ENCODE measurements around the gene IL11RA.

The IL11RA gene

GRCh38 chr9:34691936-34692315 lies 39.9 kb downstream of the IL11RA start:
- Histone ChIP-seq H3K27me3 (ENCODE audit: insufficient read depth, low read length) (no peaks in the 10 kb centered on the region), H2AFZ (ENCODE audit: low read length) (no peak overlapping the region), H3F3A (ENCODE audit: insufficient read depth, low read length) (no peaks in the 10 kb centered on the region), H3K79me2 (ENCODE audit: insufficient read depth, low read length) (no peaks in the 10 kb centered on the region), H3K4me2 (ENCODE audit: low read length) (no peak overlapping the region), H3K9me2 (ENCODE audit: low read depth, low read length) (no peaks in the 10 kb centered on the region), H3K27ac (ENCODE audit: low read depth, low read length, poor library complexity, severe bottlenecking) (no peak overlapping the region), H3K36me3 (ENCODE audit: insufficient read depth, low read length) (no peaks in the 10 kb centered on the region), H3K9ac (ENCODE audit: low read length) (no peak overlapping the region), H3K4me3 (ENCODE audit: low read depth, low read length, poor library complexity, severe bottlenecking) (no peak overlapping the region), H4K20me1 (ENCODE audit: insufficient read depth, low read length) (no peaks in the 10 kb centered on the region), H3K9me3 (ENCODE audit: low read length) (no peaks in the 10 kb centered on the region), H3K4me1 (ENCODE audit: insufficient read depth, low read length, severe bottlenecking) (no peaks in the 10 kb centered on the region)
- TF ChIP-seq EZH2 (IDR thresholded peaks at IDR 0.05; ENCODE audit: borderline replicate concordance, low read length) (no peak), CTCF (IDR thresholded peaks at IDR 0.05; ENCODE audit: low read length) (no peak)

DNA sequence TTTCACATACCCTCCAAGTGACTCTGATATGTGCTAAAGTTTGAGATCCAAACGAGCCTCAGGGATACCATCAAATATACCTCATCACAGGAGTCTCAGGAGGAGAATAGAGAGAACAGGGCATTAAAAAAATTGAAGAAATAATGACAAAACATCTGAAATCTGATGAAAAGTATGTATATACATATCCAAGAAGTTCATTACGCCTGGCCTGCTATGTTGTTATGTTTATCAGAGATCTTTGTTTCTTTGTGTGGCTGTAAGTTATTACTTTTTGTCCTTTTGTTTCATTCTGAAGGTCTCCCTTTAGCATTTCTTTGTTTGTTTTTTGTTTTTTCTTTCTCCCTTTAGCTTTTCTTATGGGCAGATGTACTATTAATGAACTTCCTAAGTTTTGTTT lies 41.6 kb downstream of the IL11RA start:
- Histone ChIP-seq H3F3A (ENCODE audit: insufficient read depth, low read length) (no peaks in the 10 kb centered on the region), H2AFZ (ENCODE audit: low read length) (no peak overlapping the region), H3K4me3 (ENCODE audit: low read depth, low read length, poor library complexity, severe bottlenecking) (no peak overlapping the region), H3K79me2 (ENCODE audit: insufficient read depth, low read length) (no peaks in the 10 kb centered on the region), H3K9ac (ENCODE audit: low read length) (no peak overlapping the region), H3K9me3 (ENCODE audit: low read length) (no peaks in the 10 kb centered on the region), H3K36me3 (ENCODE audit: insufficient read depth, low read length) (no peaks in the 10 kb centered on the region), H3K9me2 (ENCODE audit: low read depth, low read length) (no peaks in the 10 kb centered on the region), H3K4me1 (ENCODE audit: insufficient read depth, low read length, severe bottlenecking) (no peaks in the 10 kb centered on the region), H4K20me1 (ENCODE audit: insufficient read depth, low read length) (no peaks in the 10 kb centered on the region), H3K4me2 (ENCODE audit: low read length) (no peak overlapping the region), H3K27me3 (ENCODE audit: insufficient read depth, low read length) (no peaks in the 10 kb centered on the region; the same call in 1 of the 2 replicates), H3K27ac (ENCODE audit: low read depth, low read length, poor library complexity, severe bottlenecking) (no peak overlapping the region)
- TF ChIP-seq EZH2 (IDR thresholded peaks at IDR 0.05; ENCODE audit: borderline replicate concordance, low read length) (no peak), CTCF (IDR thresholded peaks at IDR 0.05; ENCODE audit: low read length) (no peak)

- Histone ChIP-seq H3K27me3 (ENCODE audit: insufficient read depth, low read length) (peaks cover 3% of the 10 kb centered on the region; the same call in 1 of the 2 replicates), H3K79me2 (ENCODE audit: insufficient read depth, low read length) (no peaks in the 10 kb centered on the region), H3K9ac (ENCODE audit: low read length) (no peak overlapping the region), H3K27ac (ENCODE audit: low read depth, low read length, poor library complexity, severe bottlenecking) (no peak overlapping the region), H3K9me2 (ENCODE audit: low read depth, low read length) (no peaks in the 10 kb centered on the region), H3F3A (ENCODE audit: insufficient read depth, low read length) (no peaks in the 10 kb centered on the region), H3K4me2 (ENCODE audit: low read length) (no peak overlapping the region), H3K4me1 (ENCODE audit: insufficient read depth, low read length, severe bottlenecking) (no peaks in the 10 kb centered on the region), H3K9me3 (ENCODE audit: low read length) (no peaks in the 10 kb centered on the region), H3K4me3 (ENCODE audit: low read depth, low read length, poor library complexity, severe bottlenecking) (no peak overlapping the region), H3K36me3 (ENCODE audit: insufficient read depth, low read length) (no peaks in the 10 kb centered on the region), H2AFZ (ENCODE audit: low read length) (no peak overlapping the region), H4K20me1 (ENCODE audit: insufficient read depth, low read length) (no peaks in the 10 kb centered on the region)
- no peak for TF ChIP-seq CTCF (IDR thresholded peaks at IDR 0.05; ENCODE audit: low read length)
- TF ChIP-seq EZH2 (IDR thresholded peaks at IDR 0.05; ENCODE audit: borderline replicate concordance, low read length), result no peak
Measured at GRCh38 chr9:34694811-34695210, 42.8 kb downstream of the IL11RA start.

All from OCI-LY1 (cell line).